B cell (primary cell): Measurements from ENCODE around the gene PHLPP1. TPM values are rescaled to one million over a fixed set of nuclear protein-coding genes. Genes with fewer than 3 reads are reported as not detected.

Source experiments
- ATAC-seq: fragments of 200-7000 bp; cut with Tn5 transposase; one replicate; pipeline ENCODE4 v1.10.0; 2021; ENCODE audit warnings: low read depth, mild to moderate bottlenecking, moderate number of reproducible peaks, moderate library complexity
- CTCF ChIA-PET: fragments of 350-600 bp; sonication (Branson Sonifier 250); formaldehyde crosslinking; loops from one replicate; lab custom pipeline; 2021; ENCODE audit warnings: antibody characterized with exemption, inconsistent platforms; lab: Charles Lee
- POLR2A ChIA-PET: fragments of 350-600 bp; sonication (Branson Sonifier 250); formaldehyde crosslinking; loops from one replicate; lab custom pipeline; 2021; ENCODE audit warnings: antibody characterized with exemption; lab: Charles Lee
- DNase-seq: peaks from one replicate; pipeline ENCODE4 v3.0.0; 2013
- H2AFZ ChIP-seq: 2 replicates; pipeline ENCODE4 v1.6.1; 2012; ENCODE audit warnings: mild to moderate bottlenecking, low read depth, low read length; ENCODE audit not compliant: insufficient read depth, poor library complexity, severe bottlenecking
- H3K27ac ChIP-seq, 2 donors: 1 replicate in 1 of 2; 2 replicates in 1 of 2; pipeline ENCODE4 v1.5.1; 2012 to 2013; ENCODE audit warnings: low read length in 2 of 2, mild to moderate bottlenecking in 2 of 2, moderate library complexity in 1 of 2
- H3K27me3 ChIP-seq, 4 experiments: fragments of 200-600 bp in 1 of 4; sonication (generic) in 1 of 4; replicated peaks in 1 of 4; 1 replicate in 2 of 4; 2 replicates in 2 of 4; pipeline versions ENCODE4 v1.6.1 to v1.7.0; 2013 to 2016; ENCODE audit warnings: low read length in 3 of 4, mild to moderate bottlenecking in 2 of 4, mixed read lengths in 1 of 4, moderate library complexity in 1 of 4; ENCODE audit not compliant: insufficient read depth in 4 of 4, control insufficient read depth in 3 of 4; ENCODE audit errors: control extremely low read depth in 1 of 4
- H3K36me3 ChIP-seq, 2 experiments: replicated peaks in 1 of 2; 1 replicate in 1 of 2; 2 replicates in 1 of 2; pipeline versions ENCODE4 v1.6.1 to v1.7.1; 2013; ENCODE audit warnings: low read length in 1 of 2; ENCODE audit not compliant: insufficient read depth in 2 of 2, control insufficient read depth in 1 of 2; ENCODE audit errors: control extremely low read depth in 1 of 2, extremely low read depth in 1 of 2
- H3K4me1 ChIP-seq, 2 donors: fragments of 200-600 bp in 1 of 2; sonication (generic) in 1 of 2; 1 replicate in 1 of 2; 2 replicates in 1 of 2; pipeline versions ENCODE4 v1.5.1 to v1.6.1; 2013 to 2017; ENCODE audit warnings: low read length in 2 of 2; ENCODE audit not compliant: control insufficient read depth in 2 of 2, insufficient read depth in 2 of 2
- H3K4me2 ChIP-seq: replicated peaks from 2 replicates; pipeline ENCODE3; 2012; ENCODE audit warnings: mild to moderate bottlenecking, low read depth, low read length; ENCODE audit not compliant: poor library complexity, severe bottlenecking
- H3K4me3 ChIP-seq, 5 experiments: fragments of 200-600 bp in 1 of 5; sonication (generic) in 1 of 5; 1 replicate in 3 of 5; 2 replicates in 2 of 5; pipeline versions ENCODE4 v1.5.1 to v1.7.0; 2011 to 2016; ENCODE audit warnings: low read length in 4 of 5, mild to moderate bottlenecking in 4 of 5, low read depth in 2 of 5, control low read depth in 1 of 5, moderate library complexity in 1 of 5; ENCODE audit not compliant: insufficient read depth in 1 of 5; ENCODE audit errors: control extremely low read depth in 1 of 5, extremely low read depth in 1 of 5
- H3K79me2 ChIP-seq: fragments of 200-600 bp; sonication (generic); one replicate; pipeline ENCODE4 v1.6.0; 2016; ENCODE audit warnings: low read length; ENCODE audit not compliant: control insufficient read depth, insufficient read depth
- H3K9ac ChIP-seq: fragments of 200-600 bp; sonication (generic); 2 replicates; pipeline ENCODE4 v1.6.1; 2017; ENCODE audit warnings: mild to moderate bottlenecking, low read length, moderate library complexity
- H3K9me3 ChIP-seq, 3 donors: one replicate each; pipeline versions ENCODE4 v1.6.1 to v1.7.1; 2013; ENCODE audit warnings: low read length in 2 of 3; ENCODE audit not compliant: control insufficient read depth in 2 of 3, insufficient read depth in 1 of 3; ENCODE audit errors: control extremely low read depth in 1 of 3
- H4K20me1 ChIP-seq: 2 replicates; pipeline ENCODE4 v1.6.0; 2012; ENCODE audit warnings: mild to moderate bottlenecking, low read length; ENCODE audit not compliant: insufficient read depth, control insufficient read depth, poor library complexity, severe bottlenecking
- H3K27ac Mint-ChIP-seq: one replicate; pipeline ENCODE4 v1.8.0; 2021; ENCODE audit warnings: mixed read lengths
- H3K27me3 Mint-ChIP-seq: one replicate; pipeline ENCODE4 v1.8.0; 2021; ENCODE audit warnings: mixed read lengths
- H3K4me1 Mint-ChIP-seq: one replicate; pipeline ENCODE4 v1.8.0; 2021; ENCODE audit warnings: mixed read lengths
- H3K4me3 Mint-ChIP-seq: one replicate; pipeline ENCODE4 v1.8.0; 2021; ENCODE audit warnings: mixed read lengths
- H3K9me3 Mint-ChIP-seq: one replicate; pipeline ENCODE4 v1.8.0; 2022; ENCODE audit warnings: mixed read lengths; ENCODE audit not compliant: insufficient read depth
- EZH2 ChIP-seq: IDR thresholded peaks from 2 replicates; pipeline ENCODE4 v1.6.1; 2012; ENCODE audit warnings: borderline replicate concordance, low read depth, mild to moderate bottlenecking, moderate library complexity, low read length; ENCODE audit not compliant: insufficient read depth, poor library complexity, severe bottlenecking
- WGBS: methylation state at CpG from one replicate; pipeline ENCODE4 v1.1.5; 2013; ENCODE audit warnings: missing lambda C conversion rate; ENCODE audit not compliant: insufficient coverage; 5-methylcytosine and 5-hydroxymethylcytosine counted together
- intact Hi-C: fragments of 100-400 bp; cut with micrococcal nuclease; formaldehyde crosslinking; loops from one replicate; pipeline ENCODE4 v1.10.0; 2022
- polyA plus RNA-seq: library from polyadenylated mRNA; depleted of rRNA; stranded (reverse); fragments of >200 nt; gene quantifications from 2 replicates; pipeline ENCODE4 v1.2.3, GENCODE V29; 2012
- total RNA-seq, 2 donors: library from RNA; stranded (reverse); fragments of 120-200 nt in 1 of 2; gene quantifications; 1 replicate in 1 of 2; 2 replicates in 1 of 2; pipeline versions ENCODE4 v1.2.3 to v1.2.4, GENCODE V29; 2013 to 2022
- TF ChIP-seq, protein P1 (sequence below): fragments of 200-600 bp; IDR thresholded peaks from one replicate; pipeline ENCODE4 v1.8.0; 2022; ENCODE audit warnings: antibody characterized with exemption, mild to moderate bottlenecking

PHLPP1 gene
- total and polyA plus RNA-seq, 2 donors (not counting 1 experiment from before 2014, with no cell fraction given) = 3.0 to 20.7 TPM

DNA sequence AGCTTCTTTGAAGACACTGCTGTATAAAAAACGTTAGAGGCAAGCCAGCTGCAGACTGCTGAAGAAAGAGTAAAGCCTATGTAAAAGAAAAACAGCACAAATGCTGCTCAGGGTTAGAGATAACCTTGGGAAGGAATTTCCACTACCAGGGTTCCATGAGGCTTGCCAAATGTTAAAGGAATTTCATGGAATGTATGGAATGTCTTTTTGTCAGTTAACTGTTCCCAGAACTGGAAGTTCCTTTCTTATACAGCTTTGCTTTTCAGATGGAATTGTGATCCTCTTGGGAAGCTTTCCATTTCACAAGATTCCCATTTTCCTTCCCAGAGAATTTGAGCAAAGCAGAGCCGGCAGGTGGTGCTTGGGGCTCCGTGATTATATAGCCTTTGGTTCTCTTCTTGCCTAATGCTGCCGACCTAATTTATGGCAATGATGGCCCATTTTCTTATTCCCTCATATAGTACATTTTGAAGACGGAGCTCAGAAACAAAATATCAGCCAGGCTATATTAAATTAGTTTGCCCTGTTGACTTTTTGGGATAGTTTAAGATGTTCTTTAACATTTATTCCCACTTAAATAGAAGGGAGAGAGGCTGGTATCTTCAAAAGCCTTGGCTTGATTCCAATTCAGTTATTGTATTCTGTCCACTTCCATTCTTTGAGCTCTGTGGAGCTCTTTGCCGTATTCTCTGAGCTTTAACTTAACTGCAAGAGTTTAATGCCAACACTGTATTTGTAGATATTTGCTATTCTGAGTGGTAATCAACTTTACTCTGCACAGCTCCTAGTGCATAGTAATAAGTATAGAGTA, 162.3 kb downstream of the PHLPP1 start:
- ChIA-PET CTCF (interaction anchor here (1.0 kb wide), 1 partner anchor 16 kb away, joined by 3 read pairs; no protein-coding TSS in a partner anchor), POLR2A (no interaction called here)
- Histone ChIP-seq H3K27me3 (no peaks in the 10 kb centered on the region), H3K4me1 (no peaks in the 10 kb centered on the region), H3K9me3 (peaks cover 0 to 1% (median 0%) of the 10 kb centered on the region in 3 donors), H3K36me3 (peaks cover 0 to 5% of the 10 kb centered on the region in 2 experiments), H3K27ac (no peak overlapping the region), H3K4me2 (no peak overlapping the region), H3K79me2 (no peaks in the 10 kb centered on the region), H4K20me1 (no peaks in the 10 kb centered on the region), H3K4me3 (no peak overlapping the region), H2AFZ (no peak overlapping the region), H3K9ac (no peak overlapping the region)
- DNase-seq = no peak
- TF ChIP-seq EZH2 = no peak
- TF ChIP-seq, protein P1, sequence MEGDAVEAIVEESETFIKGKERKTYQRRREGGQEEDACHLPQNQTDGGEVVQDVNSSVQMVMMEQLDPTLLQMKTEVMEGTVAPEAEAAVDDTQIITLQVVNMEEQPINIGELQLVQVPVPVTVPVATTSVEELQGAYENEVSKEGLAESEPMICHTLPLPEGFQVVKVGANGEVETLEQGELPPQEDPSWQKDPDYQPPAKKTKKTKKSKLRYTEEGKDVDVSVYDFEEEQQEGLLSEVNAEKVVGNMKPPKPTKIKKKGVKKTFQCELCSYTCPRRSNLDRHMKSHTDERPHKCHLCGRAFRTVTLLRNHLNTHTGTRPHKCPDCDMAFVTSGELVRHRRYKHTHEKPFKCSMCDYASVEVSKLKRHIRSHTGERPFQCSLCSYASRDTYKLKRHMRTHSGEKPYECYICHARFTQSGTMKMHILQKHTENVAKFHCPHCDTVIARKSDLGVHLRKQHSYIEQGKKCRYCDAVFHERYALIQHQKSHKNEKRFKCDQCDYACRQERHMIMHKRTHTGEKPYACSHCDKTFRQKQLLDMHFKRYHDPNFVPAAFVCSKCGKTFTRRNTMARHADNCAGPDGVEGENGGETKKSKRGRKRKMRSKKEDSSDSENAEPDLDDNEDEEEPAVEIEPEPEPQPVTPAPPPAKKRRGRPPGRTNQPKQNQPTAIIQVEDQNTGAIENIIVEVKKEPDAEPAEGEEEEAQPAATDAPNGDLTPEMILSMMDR = no peak
- Mint-ChIP-seq H3K27me3 (no peaks in the 10 kb centered on the region), H3K9me3 (no peaks in the 10 kb centered on the region), H3K4me3 (no peak overlapping the region), H3K4me1 (peaks cover 2% of the 10 kb centered on the region), H3K27ac (no peak overlapping the region)
- intact Hi-C loops = loop anchor here (10.0 kb wide), 1 partner anchor 163 kb away; the partner anchor contains the start of gene PHLPP1
- no peak for ATAC-seq
- 87% methylated on average over 2 of the region's 6 CpGs for WGBS

DNA sequence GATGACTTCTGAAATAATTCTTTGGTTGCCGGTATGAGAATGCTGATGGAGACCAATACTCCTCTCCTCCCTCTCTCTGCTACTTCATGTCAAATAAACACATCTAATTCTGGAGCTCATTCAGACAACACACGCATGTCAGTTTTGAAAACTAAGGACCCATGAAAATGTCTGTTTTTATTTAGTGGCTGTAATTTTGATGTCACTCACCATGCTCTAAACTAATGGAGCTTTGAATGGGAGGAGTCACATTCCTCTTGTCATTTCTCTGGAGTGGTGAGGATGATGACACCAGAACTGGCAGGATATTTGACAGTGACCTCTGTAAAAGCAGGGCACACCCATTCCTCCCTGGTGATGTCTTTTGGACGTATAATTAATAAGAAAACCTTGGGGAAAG, 163.0 kb downstream of the PHLPP1 start:
- intact Hi-C loops = loop anchor here (10.0 kb wide), 1 partner anchor 164 kb away; the partner anchor contains the start of gene PHLPP1
- DNase-seq (no peak), ATAC-seq (no peak)
- Histone ChIP-seq H3K27me3 (no peaks in the 10 kb centered on the region), H4K20me1 (no peaks in the 10 kb centered on the region), H3K27ac (no peak overlapping the region), H3K4me3 (no peak overlapping the region), H3K4me1 (no peaks in the 10 kb centered on the region), H3K9me3 (peaks cover 0 to 1% (median 0%) of the 10 kb centered on the region in 3 donors), H3K9ac (no peak overlapping the region), H3K36me3 (peaks cover 0 to 5% of the 10 kb centered on the region in 2 experiments), H3K4me2 (no peak overlapping the region), H3K79me2 (no peaks in the 10 kb centered on the region), H2AFZ (no peak overlapping the region)
- Mint-ChIP-seq H3K4me3 (no peak overlapping the region), H3K27ac (no peak overlapping the region), H3K9me3 (no peaks in the 10 kb centered on the region), H3K27me3 (no peaks in the 10 kb centered on the region), H3K4me1 (peaks cover 2% of the 10 kb centered on the region)
- POLR2A ChIA-PET = interaction anchor here (0.6 kb wide), 1 partner anchor 56 kb away, joined by 4 read pairs; no protein-coding TSS in a partner anchor
- TF ChIP-seq, protein P1 = no peak
- no peak for TF ChIP-seq EZH2
- CTCF ChIA-PET = interaction anchor here (1.0 kb wide), 1 partner anchor 15 kb away, joined by 3 read pairs; no protein-coding TSS in a partner anchor
- WGBS = no CpG with 5 or more reads among the region's 3 CpGs
